ENCODE measurements around the gene ADCY2. TPM values are rescaled to one million over a fixed set of nuclear protein-coding genes. Genes with fewer than 3 reads are reported as not detected.

The ADCY2 gene
- total and polyA plus RNA-seq, 9 of the 15 experiments (the other 6 are each of a cell fraction or from before 2014, with no cell fraction given) = 0.01 to 0.15 (median 0.03) TPM; not detected in 5

DNA sequence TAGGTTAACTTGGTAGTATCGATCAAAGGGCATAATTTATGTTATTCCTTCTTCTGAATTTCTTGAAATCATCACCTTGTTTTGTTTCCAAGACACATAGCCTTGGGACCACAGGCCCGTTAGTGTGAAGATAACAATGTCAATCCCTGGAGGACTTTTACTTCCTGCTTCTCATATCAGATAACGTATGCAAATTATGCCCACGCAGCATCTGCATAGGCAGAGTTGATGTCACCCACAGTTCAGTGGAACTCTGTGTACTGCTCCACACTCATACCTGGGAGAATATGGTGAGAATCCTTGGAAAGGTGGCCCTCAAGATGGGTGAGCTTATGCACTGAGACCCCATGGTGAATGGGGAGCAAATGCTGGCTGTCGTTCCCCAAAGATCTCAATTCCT lies 360.0 kb downstream of the ADCY2 start (continued):
- TF ChIP-seq, protein P1, sequence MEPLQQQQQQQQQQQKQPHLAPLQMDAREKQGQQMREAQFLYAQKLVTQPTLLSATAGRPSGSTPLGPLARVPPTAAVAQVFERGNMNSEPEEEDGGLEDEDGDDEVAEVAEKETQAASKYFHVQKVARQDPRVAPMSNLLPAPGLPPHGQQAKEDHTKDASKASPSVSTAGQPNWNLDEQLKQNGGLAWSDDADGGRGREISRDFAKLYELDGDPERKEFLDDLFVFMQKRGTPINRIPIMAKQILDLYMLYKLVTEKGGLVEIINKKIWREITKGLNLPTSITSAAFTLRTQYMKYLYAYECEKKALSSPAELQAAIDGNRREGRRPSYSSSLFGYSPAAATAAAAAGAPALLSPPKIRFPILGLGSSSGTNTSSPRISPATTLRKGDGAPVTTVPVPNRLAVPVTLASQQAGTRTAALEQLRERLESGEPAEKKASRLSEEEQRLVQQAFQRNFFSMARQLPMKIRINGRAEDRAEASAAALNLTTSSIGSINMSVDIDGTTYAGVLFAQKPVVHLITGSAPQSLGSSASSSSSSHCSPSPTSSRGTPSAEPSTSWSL (CRISPR knock-in tag; IDR thresholded peaks at IDR 0.05; ENCODE audit: borderline replicate concordance) = no peak
- no peak for TF ChIP-seq STAG1 (CRISPR knock-in tag; IDR thresholded peaks at IDR 0.05; ENCODE audit: borderline replicate concordance)

DNA sequence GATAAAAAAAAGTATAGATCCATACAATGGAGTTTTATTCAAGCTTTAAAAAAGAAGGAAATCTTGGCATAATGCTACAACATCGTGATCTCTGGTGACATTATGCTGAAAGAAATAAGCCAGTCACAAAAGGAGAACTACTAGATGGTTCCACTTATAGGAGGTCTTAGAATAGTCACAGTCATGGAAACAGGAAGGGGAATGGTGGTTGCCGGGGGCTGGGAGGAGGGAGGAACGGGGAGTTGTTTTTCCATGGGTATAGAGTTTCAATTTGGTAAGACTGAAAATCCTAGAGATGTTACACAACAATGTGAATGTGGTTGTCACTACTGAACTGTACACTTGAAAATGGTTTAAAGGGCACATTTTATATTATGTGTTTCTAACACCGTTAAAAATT lies 360.5 kb downstream of the ADCY2 start:
- intact Hi-C loops (cut with micrococcal nuclease) = loop anchor here (5.0 kb wide), 1 partner anchor 101 kb away; no protein-coding TSS in a partner anchor
- ChIA-PET CTCF (ENCODE audit: low intra/inter-chr PET ratio) (no interaction called here), POLR2A (no interaction called here)
- no TSS peak for BruUV-seq (replicated peaks)
- Histone ChIP-seq H3K27me3 (ENCODE audit: control insufficient read depth in 2 of 2, insufficient read depth in 2 of 2, low read length in 2 of 2) (peaks cover 0 to 11% of the 10 kb centered on the region in 2 experiments; a peak in 2 of 5 replicates), H3K36me3 (ENCODE audit: control insufficient read depth, insufficient read depth, low read length) (no peaks in the 10 kb centered on the region), H3K4me1 (replicated peaks in 1 of 2; ENCODE audit: control insufficient read depth in 2 of 2, insufficient read depth in 2 of 2, low read length in 2 of 2) (no peaks in the 10 kb centered on the region), H2AFZ (ENCODE audit: low read depth, low read length) (no peak overlapping the region), H4K20me1 (replicated peaks; ENCODE audit: control insufficient read depth, insufficient read depth, low read length) (no peaks in the 10 kb centered on the region), H3K4me2 (ENCODE audit: insufficient read depth, low read length) (no peak overlapping the region), H3K27ac (ENCODE audit: extremely low read depth, low read depth, low read length) (no peak overlapping the region), H3K4me3 (no peak overlapping the region), H3K9me3 (replicated peaks; ENCODE audit: control insufficient read depth, insufficient read depth, low read depth, low read length) (no peaks in the 10 kb centered on the region), H3K79me2 (ENCODE audit: control insufficient read depth, insufficient read depth, low read length) (no peaks in the 10 kb centered on the region), H3K9me1 (ENCODE audit: control insufficient read depth, insufficient read depth, low read length) (no peaks in the 10 kb centered on the region), H3K9ac (ENCODE audit: insufficient read depth in 1 of 2, low read depth in 2 of 2, low read length in 2 of 2) (no peak overlapping the region)
- ATAC-seq (no peak), FAIRE-seq (no peak), DNase-seq (ENCODE audit: extremely low read depth in 1 of 4, low spot score in 3 of 4) (no peak)
- 1% methylated on average over 4 of the region's 4 CpGs for WGBS (ENCODE audit: insufficient coverage, low coverage, missing lambda C conversion rate)
- in situ Hi-C loops (cut with MboI) = loop anchor here (10.0 kb wide), 1 partner anchor 932 kb away; no protein-coding TSS in a partner anchor
- TF ChIP-seq NR3C1 (CRISPR knock-in tag; IDR thresholded peaks at IDR 0.05) = no peak
- TF ChIP-seq, protein P2, sequence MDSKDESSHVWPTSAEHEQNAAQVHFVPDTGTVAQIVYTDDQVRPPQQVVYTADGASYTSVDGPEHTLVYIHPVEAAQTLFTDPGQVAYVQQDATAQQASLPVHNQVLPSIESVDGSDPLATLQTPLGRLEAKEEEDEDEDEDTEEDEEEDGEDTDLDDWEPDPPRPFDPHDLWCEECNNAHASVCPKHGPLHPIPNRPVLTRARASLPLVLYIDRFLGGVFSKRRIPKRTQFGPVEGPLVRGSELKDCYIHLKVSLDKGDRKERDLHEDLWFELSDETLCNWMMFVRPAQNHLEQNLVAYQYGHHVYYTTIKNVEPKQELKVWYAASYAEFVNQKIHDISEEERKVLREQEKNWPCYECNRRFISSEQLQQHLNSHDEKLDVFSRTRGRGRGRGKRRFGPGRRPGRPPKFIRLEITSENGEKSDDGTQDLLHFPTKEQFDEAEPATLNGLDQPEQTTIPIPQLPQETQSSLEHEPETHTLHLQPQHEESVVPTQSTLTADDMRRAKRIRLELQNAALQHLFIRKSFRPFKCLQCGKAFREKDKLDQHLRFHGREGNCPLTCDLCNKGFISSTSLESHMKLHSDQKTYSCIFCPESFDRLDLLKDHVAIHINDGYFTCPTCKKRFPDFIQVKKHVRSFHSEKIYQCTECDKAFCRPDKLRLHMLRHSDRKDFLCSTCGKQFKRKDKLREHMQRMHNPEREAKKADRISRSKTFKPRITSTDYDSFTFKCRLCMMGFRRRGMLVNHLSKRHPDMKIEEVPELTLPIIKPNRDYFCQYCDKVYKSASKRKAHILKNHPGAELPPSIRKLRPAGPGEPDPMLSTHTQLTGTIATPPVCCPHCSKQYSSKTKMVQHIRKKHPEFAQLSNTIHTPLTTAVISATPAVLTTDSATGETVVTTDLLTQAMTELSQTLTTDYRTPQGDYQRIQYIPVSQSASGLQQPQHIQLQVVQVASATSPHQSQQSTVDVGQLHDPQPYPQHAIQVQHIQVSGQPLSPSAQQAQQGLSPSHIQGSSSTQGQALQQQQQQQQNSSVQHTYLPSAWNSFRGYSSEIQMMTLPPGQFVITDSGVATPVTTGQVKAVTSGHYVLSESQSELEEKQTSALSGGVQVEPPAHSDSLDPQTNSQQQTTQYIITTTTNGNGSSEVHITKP (IDR thresholded peaks at IDR 0.05; ENCODE audit: partially characterized antibody) = no peak
- no peak for TF ChIP-seq GABPA (tag; conservative IDR thresholded peaks at IDR 0.05; ENCODE audit: low read depth)
- TF ChIP-seq, protein P3, sequence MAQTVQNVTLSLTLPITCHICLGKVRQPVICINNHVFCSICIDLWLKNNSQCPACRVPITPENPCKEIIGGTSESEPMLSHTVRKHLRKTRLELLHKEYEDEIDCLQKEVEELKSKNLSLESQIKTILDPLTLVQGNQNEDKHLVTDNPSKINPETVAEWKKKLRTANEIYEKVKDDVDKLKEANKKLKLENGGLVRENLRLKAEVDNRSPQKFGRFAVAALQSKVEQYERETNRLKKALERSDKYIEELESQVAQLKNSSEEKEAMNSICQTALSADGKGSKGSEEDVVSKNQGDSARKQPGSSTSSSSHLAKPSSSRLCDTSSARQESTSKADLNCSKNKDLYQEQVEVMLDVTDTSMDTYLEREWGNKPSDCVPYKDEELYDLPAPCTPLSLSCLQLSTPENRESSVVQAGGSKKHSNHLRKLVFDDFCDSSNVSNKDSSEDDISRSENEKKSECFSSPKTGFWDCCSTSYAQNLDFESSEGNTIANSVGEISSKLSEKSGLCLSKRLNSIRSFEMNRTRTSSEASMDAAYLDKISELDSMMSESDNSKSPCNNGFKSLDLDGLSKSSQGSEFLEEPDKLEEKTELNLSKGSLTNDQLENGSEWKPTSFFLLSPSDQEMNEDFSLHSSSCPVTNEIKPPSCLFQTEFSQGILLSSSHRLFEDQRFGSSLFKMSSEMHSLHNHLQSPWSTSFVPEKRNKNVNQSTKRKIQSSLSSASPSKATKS (CRISPR knock-in tag; IDR thresholded peaks at IDR 0.05) = no peak
- no peak for TF ChIP-seq NFXL1 (CRISPR knock-in tag; IDR thresholded peaks at IDR 0.05)
- no peak for TF ChIP-seq JUN (IDR thresholded peaks at IDR 0.05; ENCODE audit: borderline replicate concordance, low read depth, low read length)
- TF ChIP-seq JUN (CRISPR knock-in tag; IDR thresholded peaks at IDR 0.05; ENCODE audit: borderline replicate concordance) = no peak
- TF ChIP-seq, protein P4, sequence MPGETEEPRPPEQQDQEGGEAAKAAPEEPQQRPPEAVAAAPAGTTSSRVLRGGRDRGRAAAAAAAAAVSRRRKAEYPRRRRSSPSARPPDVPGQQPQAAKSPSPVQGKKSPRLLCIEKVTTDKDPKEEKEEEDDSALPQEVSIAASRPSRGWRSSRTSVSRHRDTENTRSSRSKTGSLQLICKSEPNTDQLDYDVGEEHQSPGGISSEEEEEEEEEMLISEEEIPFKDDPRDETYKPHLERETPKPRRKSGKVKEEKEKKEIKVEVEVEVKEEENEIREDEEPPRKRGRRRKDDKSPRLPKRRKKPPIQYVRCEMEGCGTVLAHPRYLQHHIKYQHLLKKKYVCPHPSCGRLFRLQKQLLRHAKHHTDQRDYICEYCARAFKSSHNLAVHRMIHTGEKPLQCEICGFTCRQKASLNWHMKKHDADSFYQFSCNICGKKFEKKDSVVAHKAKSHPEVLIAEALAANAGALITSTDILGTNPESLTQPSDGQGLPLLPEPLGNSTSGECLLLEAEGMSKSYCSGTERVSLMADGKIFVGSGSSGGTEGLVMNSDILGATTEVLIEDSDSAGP (CRISPR knock-in tag; IDR thresholded peaks at IDR 0.05) = no peak
- no peak for TF ChIP-seq HNRNPLL (IDR thresholded peaks at IDR 0.05; ENCODE audit: low read depth, low read length, poor library complexity, severe bottlenecking)
- TF ChIP-seq ZNF780A (CRISPR knock-in tag; IDR thresholded peaks at IDR 0.05) = no peak

Data from K562 (cell line).